KOPT-K1 (cell line): Measurements from ENCODE around the gene CXADR.

Experiments
- H3K27ac ChIP-seq: fragments of 200-600 bp; sonication (generic); 2 replicates; pipeline ENCODE4 v1.5.1; 2016; ENCODE audit warnings: antibody characterized with exemption, mild to moderate bottlenecking, low read depth, low read length; ENCODE audit not compliant: poor library complexity, severe bottlenecking
- H3K36me3 ChIP-seq: fragments of 200-600 bp; sonication (generic); 2 replicates; pipeline ENCODE4 v1.5.1; 2017; ENCODE audit warnings: antibody characterized with exemption, mild to moderate bottlenecking, low read length, moderate library complexity; ENCODE audit not compliant: insufficient read depth
- H3K9me3 ChIP-seq: fragments of 200-600 bp; sonication (generic); 2 replicates; pipeline ENCODE4 v1.5.1; 2017; ENCODE audit warnings: antibody characterized with exemption, low read length, mild to moderate bottlenecking; ENCODE audit not compliant: insufficient read depth, poor library complexity, severe bottlenecking

Gene CXADR

GRCh38 chr21:17548262-17548661 is 35.4 kb downstream of the CXADR start:
- Histone ChIP-seq H3K36me3 (no peaks in the 10 kb centered on the region), H3K9me3 (no peaks in the 10 kb centered on the region), H3K27ac (no peak overlapping the region)

- no peak overlapping the region for H3K27ac ChIP-seq
- no peaks in the 10 kb centered on the region for H3K9me3 ChIP-seq
- no peaks in the 10 kb centered on the region for H3K36me3 ChIP-seq
Measured at GRCh38 chr21:17550671-17551308, 37.9 kb downstream of the CXADR start.

- Histone ChIP-seq H3K36me3 (no peaks in the 10 kb centered on the region), H3K27ac (no peak overlapping the region), H3K9me3 (no peaks in the 10 kb centered on the region)
Measured at GRCh38 chr21:17552410-17552809, 39.6 kb downstream of the CXADR start.

- H3K27ac ChIP-seq, result no peak overlapping the region
- H3K9me3 ChIP-seq, result no peaks in the 10 kb centered on the region
- H3K36me3 ChIP-seq, result no peaks in the 10 kb centered on the region
Measured at GRCh38 chr21:17554120-17554519, 41.3 kb downstream of the CXADR start.

GRCh38 chr21:17554679-17555465 is 42.0 kb downstream of the CXADR start:
- Histone ChIP-seq H3K27ac (no peak overlapping the region), H3K9me3 (no peaks in the 10 kb centered on the region), H3K36me3 (no peaks in the 10 kb centered on the region)

- no peaks in the 10 kb centered on the region for H3K36me3 ChIP-seq
- no peaks in the 10 kb centered on the region for H3K9me3 ChIP-seq
- no peak overlapping the region for H3K27ac ChIP-seq
Measured at GRCh38 chr21:17560377-17561025, 47.7 kb downstream of the CXADR start.

DNA sequence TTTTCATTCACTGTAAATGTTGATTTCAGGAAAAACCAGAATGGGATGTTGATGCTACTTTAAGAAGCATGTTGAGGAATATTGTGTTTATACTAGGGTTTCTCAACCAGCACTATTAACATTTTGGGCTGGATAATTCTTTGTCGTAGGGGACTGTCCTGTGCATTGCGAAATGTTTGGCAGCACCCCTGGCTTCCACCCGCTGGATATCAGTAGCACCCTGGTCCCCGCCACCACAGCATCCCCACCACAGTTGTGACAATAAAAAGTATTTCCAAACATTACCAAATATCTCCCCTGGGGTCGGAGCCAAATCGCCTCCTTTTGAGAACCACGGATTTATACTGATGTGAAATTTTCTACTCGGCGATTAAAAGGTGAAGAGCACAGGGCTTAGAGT is 57.9 kb downstream of the CXADR start:
- Histone ChIP-seq H3K27ac (no peak overlapping the region), H3K9me3 (no peaks in the 10 kb centered on the region), H3K36me3 (no peaks in the 10 kb centered on the region)

DNA sequence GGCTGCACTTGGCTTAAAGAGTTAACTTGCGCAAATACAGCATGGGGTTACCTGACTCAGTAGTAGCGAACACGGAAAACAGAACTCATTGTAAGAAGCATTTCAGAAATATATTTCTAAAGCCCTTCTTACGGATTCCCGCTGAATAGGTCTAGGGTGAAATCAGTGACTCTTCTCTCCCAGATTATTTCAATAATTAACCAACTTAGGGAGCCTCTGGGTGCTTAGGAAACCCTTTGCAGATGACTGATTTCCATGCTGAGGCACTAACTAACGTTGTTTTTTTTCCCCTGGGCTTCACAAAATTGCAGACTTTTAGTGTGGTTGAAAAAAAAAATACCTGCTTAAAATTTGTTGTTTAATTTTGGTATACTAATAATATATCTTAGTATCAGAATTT is 59.6 kb downstream of the CXADR start:
- no peaks in the 10 kb centered on the region for H3K9me3 ChIP-seq
- no peak overlapping the region for H3K27ac ChIP-seq
- H3K36me3 ChIP-seq, result no peaks in the 10 kb centered on the region

GRCh38 chr21:17575076-17575475 is 62.2 kb downstream of the CXADR start:
- H3K36me3 ChIP-seq, result no peaks in the 10 kb centered on the region
- no peaks in the 10 kb centered on the region for H3K9me3 ChIP-seq
- H3K27ac ChIP-seq, result no peak overlapping the region

DNA sequence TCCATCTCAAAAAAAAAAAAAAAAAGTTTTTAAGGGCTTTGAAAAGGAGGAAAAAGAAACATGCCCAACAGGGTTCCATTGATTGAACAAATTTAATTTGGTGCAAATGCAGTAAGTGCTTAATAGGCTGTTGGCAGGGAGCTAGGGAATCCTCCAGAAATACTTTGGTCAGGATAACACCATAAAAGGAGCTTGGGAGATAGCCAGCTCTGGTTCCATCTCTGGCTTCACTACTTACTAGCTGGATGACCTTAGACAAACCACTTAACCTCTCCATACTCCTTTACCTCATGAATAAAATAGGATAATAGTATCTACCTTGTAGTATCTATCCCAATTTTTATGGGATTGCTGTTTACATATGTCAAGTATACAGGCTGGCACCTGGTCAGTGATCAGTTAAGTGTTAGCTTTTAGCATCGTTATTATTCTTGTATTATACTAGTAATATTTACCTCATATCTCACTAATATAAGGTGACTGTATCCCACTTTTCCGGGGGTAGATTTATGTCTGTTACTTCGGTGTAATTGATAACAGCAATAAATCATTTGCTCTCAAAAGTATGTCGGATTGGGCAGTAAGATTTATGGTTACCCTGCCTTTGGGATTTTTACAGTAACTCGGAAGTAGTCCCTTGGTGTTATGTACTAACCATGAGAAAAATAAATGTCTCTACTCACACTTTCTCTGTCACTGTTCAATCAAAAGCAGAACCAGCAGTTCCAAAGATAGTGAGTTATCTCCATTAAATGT is 63.4 kb downstream of the CXADR start:
- Histone ChIP-seq H3K9me3 (no peaks in the 10 kb centered on the region), H3K36me3 (no peaks in the 10 kb centered on the region), H3K27ac (no peak overlapping the region)

- no peak overlapping the region for H3K27ac ChIP-seq
- no peaks in the 10 kb centered on the region for H3K9me3 ChIP-seq
- H3K36me3 ChIP-seq, result no peaks in the 10 kb centered on the region
Measured at GRCh38 chr21:17577701-17578100, 64.9 kb downstream of the CXADR start.

GRCh38 chr21:17578162-17578561 is 65.3 kb downstream of the CXADR start:
- Histone ChIP-seq H3K9me3 (no peaks in the 10 kb centered on the region), H3K27ac (no peak overlapping the region), H3K36me3 (no peaks in the 10 kb centered on the region)

GRCh38 chr21:17578876-17579275 is 66.0 kb downstream of the CXADR start:
- no peak overlapping the region for H3K27ac ChIP-seq
- no peaks in the 10 kb centered on the region for H3K36me3 ChIP-seq
- H3K9me3 ChIP-seq, result no peaks in the 10 kb centered on the region

DNA sequence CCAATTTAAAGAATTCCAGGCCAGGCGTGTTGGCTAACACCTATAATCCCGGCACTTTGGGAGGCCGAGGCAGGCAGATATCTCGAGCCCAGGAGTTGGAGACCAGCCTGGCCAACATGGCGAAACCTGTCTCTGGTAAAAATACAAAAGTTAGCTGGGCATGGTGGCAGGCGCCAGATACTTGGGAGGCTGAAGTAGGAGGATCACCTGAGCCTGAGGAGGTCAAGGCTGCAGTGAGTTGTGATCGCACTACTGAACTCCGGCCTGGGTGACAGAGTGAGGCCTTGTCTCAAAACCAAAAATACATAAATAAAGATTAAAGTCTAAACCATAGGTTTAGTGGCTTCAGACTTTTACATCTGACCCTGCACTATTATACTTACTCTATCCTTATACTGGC is 67.5 kb downstream of the CXADR start:
- H3K9me3 ChIP-seq, result no peaks in the 10 kb centered on the region
- no peaks in the 10 kb centered on the region for H3K36me3 ChIP-seq
- H3K27ac ChIP-seq, result no peak overlapping the region

- H3K27ac ChIP-seq, result no peak overlapping the region
- no peaks in the 10 kb centered on the region for H3K9me3 ChIP-seq
- no peaks in the 10 kb centered on the region for H3K36me3 ChIP-seq
Measured at GRCh38 chr21:17583898-17584297, 71.1 kb downstream of the CXADR start.
